ENCODE results near the gene SFTPB.

Gene SFTPB

GRCh38 chr2:85703329-85703728, 35.3 kb upstream of the SFTPB start:
- no peak for DNase-seq
- intact Hi-C loops (cut with DNase I), result no loop called here

- intact Hi-C loops (cut with DNase I), result no loop called here
- no peak for DNase-seq
These were observed 34.8 kb upstream of the SFTPB start for GRCh38 chr2:85702800-85703199.

GRCh38 chr2:85702172-85702571, 34.2 kb upstream of the SFTPB start:
- no peak for DNase-seq
- intact Hi-C loops (cut with DNase I), result no loop called here

GRCh38 chr2:85699325-85699724, 31.3 kb upstream of the SFTPB start:
- no peak for DNase-seq
- intact Hi-C loops (cut with DNase I), result no loop called here

- intact Hi-C loops (cut with DNase I), result no loop called here
- no peak for DNase-seq
These were observed 30.9 kb upstream of the SFTPB start for GRCh38 chr2:85698880-85699254.

GRCh38 chr2:85698184-85698879, 30.3 kb upstream of the SFTPB start:
- no peak for DNase-seq
- intact Hi-C loops (cut with DNase I), result no loop called here

GRCh38 chr2:85697716-85698115, 29.7 kb upstream of the SFTPB start:
- intact Hi-C loops (cut with DNase I), result no loop called here

GRCh38 chr2:85697096-85697495, 29.1 kb upstream of the SFTPB start:
- intact Hi-C loops (cut with DNase I), result no loop called here
- DNase-seq, result no peak

More at GRCh38 chr2:85697716-85698115, 29.7 kb upstream of the SFTPB start:
- no peak for DNase-seq

- intact Hi-C loops (cut with DNase I), result no loop called here
- DNase-seq, result no peak
These were observed 28.0 kb upstream of the SFTPB start for GRCh38 chr2:85695691-85696668.

GRCh38 chr2:85695121-85695520, 27.1 kb upstream of the SFTPB start:
- no peak for DNase-seq
- intact Hi-C loops (cut with DNase I), result no loop called here

- intact Hi-C loops (cut with DNase I), result no loop called here
- no peak for DNase-seq
These were observed 26.3 kb upstream of the SFTPB start, which contains the start of gene GNLY for GRCh38 chr2:85694052-85695025. GNLY (plus strand) TSS chr2:85694358; CDS start chr2:85694419, 61 bp downstream.

- DNase-seq, result no peak
- intact Hi-C loops (cut with DNase I), result no loop called here
These were observed 24.1 kb upstream of the SFTPB start for GRCh38 chr2:85692039-85692645.

- DNase-seq, result no peak
These were observed 22.9 kb upstream of the SFTPB start for GRCh38 chr2:85690932-85691331.

GRCh38 chr2:85684806-85685205, 16.8 kb upstream of the SFTPB start:
- intact Hi-C loops (cut with DNase I), result no loop called here

More at GRCh38 chr2:85690932-85691331, 22.9 kb upstream of the SFTPB start:
- intact Hi-C loops (cut with DNase I), result no loop called here

GRCh38 chr2:85684380-85684779, 16.4 kb upstream of the SFTPB start:
- DNase-seq, result no peak
- intact Hi-C loops (cut with DNase I), result no loop called here

More at GRCh38 chr2:85684806-85685205, 16.8 kb upstream of the SFTPB start:
- DNase-seq, result no peak

GRCh38 chr2:85682378-85682777, 14.4 kb upstream of the SFTPB start:
- DNase-seq, result no peak

GRCh38 chr2:85681776-85682175, 13.8 kb upstream of the SFTPB start:
- intact Hi-C loops (cut with DNase I), result no loop called here

More at GRCh38 chr2:85682378-85682777, 14.4 kb upstream of the SFTPB start:
- intact Hi-C loops (cut with DNase I), result no loop called here

GRCh38 chr2:85681372-85681763, 13.4 kb upstream of the SFTPB start:
- no peak for DNase-seq
- intact Hi-C loops (cut with DNase I), result no loop called here

More at GRCh38 chr2:85681776-85682175, 13.8 kb upstream of the SFTPB start:
- no peak for DNase-seq

- peak in 1 of 10 donors; percentile 85 for DNase-seq
- intact Hi-C loops (cut with DNase I), result no loop called here
These were observed 12.8 kb upstream of the SFTPB start for GRCh38 chr2:85680707-85681371.
